H1 (cell line): ENCODE measurements around the gene ZDHHC8.

ENCODE experiments used
- BACH1 ChIP-seq: IDR thresholded peaks from 2 replicates; pipeline ENCODE4 v1.6.1; 2012; ENCODE audit warnings: low read length, improper control_type of control experiment
- BRCA1 ChIP-seq: IDR thresholded peaks from 2 replicates; pipeline ENCODE4 v1.6.1; 2012; ENCODE audit warnings: low read depth, low read length, improper control_type of control experiment
- SUZ12 ChIP-seq: fragments of 200-600 bp; sonication (generic); IDR thresholded peaks from 2 replicates; pipeline ENCODE4 v1.6.1; 2012; ENCODE audit warnings: mild to moderate bottlenecking, inconsistent platforms, low read length, moderate library complexity, mixed read lengths
- TEAD4 ChIP-seq: IDR thresholded peaks from 2 replicates; pipeline ENCODE4 v1.6.1; 2012; ENCODE audit warnings: low read depth, low read length, inconsistent platforms, mixed read lengths

DNA sequence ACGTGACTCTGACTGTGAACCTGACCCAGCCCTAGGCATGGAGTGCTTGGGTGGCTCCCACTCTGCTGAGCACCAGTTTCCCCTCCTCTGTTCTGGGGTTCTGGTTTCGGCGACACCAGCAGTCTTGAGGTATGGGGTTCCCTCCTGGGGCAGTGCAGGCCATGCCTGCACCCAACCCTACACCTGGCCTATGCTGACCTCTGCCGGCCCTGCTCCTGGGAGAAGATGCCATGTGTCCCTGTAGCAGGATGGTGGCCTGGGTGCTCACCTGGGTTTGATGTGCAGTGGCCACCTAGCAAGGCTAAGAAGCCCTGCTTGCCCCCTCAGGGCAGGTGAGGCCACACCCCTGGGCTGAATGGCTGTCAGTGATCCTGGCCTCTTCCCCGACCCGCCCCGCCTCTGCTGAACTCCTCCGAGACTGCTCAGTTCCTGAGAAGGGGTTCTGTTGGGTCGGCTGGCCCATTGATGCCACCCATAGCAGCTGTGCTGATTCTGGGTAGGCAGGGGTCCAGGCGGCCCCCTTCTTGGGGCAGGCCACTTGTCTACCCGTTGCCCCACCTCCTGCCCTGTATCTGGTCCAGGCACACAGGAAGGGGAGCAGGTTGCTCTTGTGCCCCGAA is 2.4 kb downstream of the ZDHHC8 start:
- TF ChIP-seq BRCA1 (no peak), TEAD4 (no peak), BACH1 (no peak), SUZ12 (no peak)
